ENCODE data around the gene COL4A4. TPM values are rescaled to one million over a fixed set of nuclear protein-coding genes. Genes with fewer than 3 reads are reported as not detected.

COL4A4 gene
- 0.50 and 0.87 TPM in 2 replicates for total RNA-seq

GRCh38 chr2:227163998-227164762 lies at the start of gene COL4A4, which contains the start of gene COL4A3:
Gene COL4A4 (minus strand): TSS chr2:227164205. CDS start chr2:227147483, 16,722 bp downstream.
Gene COL4A3 (plus strand): TSS chr2:227164624. CDS start chr2:227164727, 103 bp downstream.

Other genes starting within 250 kb of the COL4A4 start
- gene COL4A3, start 419 bp upstream of the COL4A4 start, total RNA-seq, result 0.17 and 0.29 TPM in 2 replicates
- 113 and 142 TPM in 2 replicates for gene MFF, start 161.0 kb upstream of the COL4A4 start, total RNA-seq
- 0.33 TPM in 1 of 2 replicates, not detected in the other for gene TM4SF20, start 215.1 kb upstream of the COL4A4 start, total RNA-seq
- not detected in 2 replicates for gene SCYGR1, start 223.7 kb upstream of the COL4A4 start, total RNA-seq

Measured in smooth muscle cell of trachea (primary cell).